Tibial artery (tissue), 4 donors: ENCODE results near the gene LOXL3.

Experiments
- DNase-seq, 2 donors: peaks; one replicate each; pipeline ENCODE4 v3.0.0-alpha.2; 2019
- H3K27ac ChIP-seq, 2 donors: fragments of 200-600 bp; sonication (generic) in 1 of 2; 1 replicate in 1 of 2; 2 replicates in 1 of 2; pipeline ENCODE4 v1.5.1; 2018 to 2019; ENCODE audit warnings: mild to moderate bottlenecking in 1 of 2
- H3K27me3 ChIP-seq, 2 donors: fragments of 200-600 bp; sonication (generic) in 1 of 2; one replicate each; pipeline versions ENCODE4 v1.5.1 to v1.6.0; 2016 to 2019
- H3K36me3 ChIP-seq, 3 donors: fragments of 200-600 bp; sonication (generic) in 2 of 3; one replicate each; pipeline ENCODE4 v1.5.1; 2016 to 2019; ENCODE audit warnings: mild to moderate bottlenecking in 2 of 3
- H3K4me1 ChIP-seq, 4 donors: fragments of 200-600 bp; sonication (generic) in 2 of 4; 1 replicate in 3 of 4; 2 replicates in 1 of 4; pipeline ENCODE4 v1.5.1; 2016 to 2019
- H3K4me3 ChIP-seq, 2 donors: fragments of 200-600 bp; sonication (generic) in 1 of 2; 1 replicate in 1 of 2; 2 replicates in 1 of 2; pipeline ENCODE4 v1.5.1; 2018 to 2019; ENCODE audit warnings: mild to moderate bottlenecking in 2 of 2
- H3K9me3 ChIP-seq, 3 donors: fragments of 200-600 bp; sonication (generic) in 1 of 3; one replicate each; pipeline ENCODE4 v1.5.1; 2016 to 2019
- CTCF ChIP-seq, 2 experiments: fragments of 200-600 bp in 1 of 2; fragments of 450-650 bp in 1 of 2; IDR thresholded peaks; one replicate each; pipeline ENCODE4 v1.5.1; 2017 to 2019; ENCODE audit warnings: antibody characterized with exemption in 2 of 2, mild to moderate bottlenecking in 1 of 2, moderate library complexity in 1 of 2
- intact Hi-C: fragments of 100-400 bp; cut with DNase I; formaldehyde crosslinking; loops from one replicate; pipeline ENCODE4 v1.15.0; 2023; ENCODE audit warnings: low total_unique reads

LOXL3 gene

GRCh38 chr2:74554820-74555531 is 1.2 kb upstream of the LOXL3 start:
- TF ChIP-seq CTCF (IDR thresholded peaks at IDR 0.05): no peak
- H3K27me3 ChIP-seq: no peaks in the 10 kb centered on the region
- peaks cover 0 to 21% (median 16%) of the 10 kb centered on the region in 4 donors for H3K4me1 ChIP-seq
- H3K4me3 ChIP-seq: peak overlapping the region; percentile 66 to 92
- DNase-seq: peak; percentile 42 to 78
- intact Hi-C loops: loop anchor here (5.0 kb wide), 1 partner anchor 32 kb away; no protein-coding TSS in a partner anchor
- peak overlapping the region; percentile 84 to 91 for H3K27ac ChIP-seq
- H3K9me3 ChIP-seq: no peaks in the 10 kb centered on the region
- H3K36me3 ChIP-seq: peaks cover 0 to 10% (median 0%) of the 10 kb centered on the region in 3 donors

GRCh38 chr2:74552914-74553811 is 579 bp downstream of the LOXL3 start:
- Histone ChIP-seq H3K4me3 (peak overlapping the region; percentile 66 to 92), H3K4me1 (peaks cover 0 to 37% (median 30%) of the 10 kb centered on the region in 4 donors), H3K27ac (peak overlapping the region; percentile 84 to 91), H3K9me3 (no peaks in the 10 kb centered on the region), H3K36me3 (peaks cover 0 to 10% (median 0%) of the 10 kb centered on the region in 3 donors), H3K27me3 (no peaks in the 10 kb centered on the region)
- intact Hi-C loops: loop anchor here (5.0 kb wide), 1 partner anchor 34 kb away; no protein-coding TSS in a partner anchor
- TF ChIP-seq CTCF (IDR thresholded peaks at IDR 0.05): no peak
- peak in 1 of 2 donors; percentile 70 for DNase-seq

- H3K36me3 ChIP-seq: peaks cover 0 to 10% (median 0%) of the 10 kb centered on the region in 3 donors
- no peak overlapping the region for H3K4me3 ChIP-seq
- no peak for TF ChIP-seq CTCF (IDR thresholded peaks at IDR 0.05)
- peaks cover 0 to 37% (median 30%) of the 10 kb centered on the region in 4 donors for H3K4me1 ChIP-seq
- no peaks in the 10 kb centered on the region for H3K9me3 ChIP-seq
- H3K27me3 ChIP-seq: no peaks in the 10 kb centered on the region
- intact Hi-C loops: loop anchor here (5.0 kb wide), 1 partner anchor 35 kb away; no protein-coding TSS in a partner anchor
- no peak for DNase-seq
- H3K27ac ChIP-seq: peak overlapping the region; percentile 84 to 91
Measured at GRCh38 chr2:74551942-74552913, 1.5 kb downstream of the LOXL3 start.

- no peaks in the 10 kb centered on the region for H3K27me3 ChIP-seq
- peaks cover 0 to 4% (median 0%) of the 10 kb centered on the region in 3 donors for H3K36me3 ChIP-seq
- intact Hi-C loops: loop anchor here (5.0 kb wide), 1 partner anchor 36 kb away; no protein-coding TSS in a partner anchor
- H3K27ac ChIP-seq: no peak overlapping the region
- TF ChIP-seq CTCF (IDR thresholded peaks at IDR 0.05): no peak
- no peak overlapping the region for H3K4me3 ChIP-seq
- H3K4me1 ChIP-seq: peaks cover 0 to 37% (median 30%) of the 10 kb centered on the region in 4 donors
- H3K9me3 ChIP-seq: no peaks in the 10 kb centered on the region
- no peak for DNase-seq
Measured at GRCh38 chr2:74551530-74551929, 2.2 kb downstream of the LOXL3 start.
